HG03442 (cell line): ENCODE results near the gene NUP37.
"Not testable (repeated sequence)": the region's sequence is repeated elsewhere in the genome, so short reads cannot be mapped to it uniquely, and the experiment has no call there.

ENCODE experiments used
- ATAC-seq: cut with Tn5 transposase; IDR thresholded peaks from one replicate; pipeline ENCODE4 v1.9.1; 2021; ENCODE audit warnings: mild to moderate bottlenecking, moderate library complexity; ENCODE audit not compliant: unreplicated experiment

The NUP37 gene

DNA sequence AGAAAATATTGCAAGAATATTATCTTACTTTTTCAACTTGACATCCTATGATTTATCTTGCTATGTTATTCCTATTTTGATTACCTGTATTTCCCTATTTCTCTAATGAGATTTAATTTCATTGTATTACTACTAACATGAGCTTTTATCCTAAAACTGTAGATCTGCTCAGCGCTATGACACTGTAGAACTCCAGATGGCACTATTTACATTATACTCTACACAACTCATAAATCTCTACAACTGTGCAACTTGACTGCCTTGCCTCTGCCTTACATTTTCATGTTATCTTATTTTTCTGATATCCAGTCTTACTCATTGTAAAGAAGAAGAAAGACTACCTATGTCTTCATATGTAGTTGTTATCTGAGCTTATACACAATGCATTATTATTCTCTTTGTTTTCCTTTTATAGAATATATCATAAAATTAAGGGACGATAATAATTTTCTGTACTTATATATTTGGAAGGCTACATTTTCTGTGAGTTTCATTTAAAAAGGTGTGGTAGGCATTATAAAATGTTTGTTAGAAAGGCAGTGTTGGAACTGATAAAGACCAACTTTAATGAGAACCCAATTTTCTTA, 24.1 kb downstream of the NUP37 start:
- ATAC-seq = peak; percentile 57

DNA sequence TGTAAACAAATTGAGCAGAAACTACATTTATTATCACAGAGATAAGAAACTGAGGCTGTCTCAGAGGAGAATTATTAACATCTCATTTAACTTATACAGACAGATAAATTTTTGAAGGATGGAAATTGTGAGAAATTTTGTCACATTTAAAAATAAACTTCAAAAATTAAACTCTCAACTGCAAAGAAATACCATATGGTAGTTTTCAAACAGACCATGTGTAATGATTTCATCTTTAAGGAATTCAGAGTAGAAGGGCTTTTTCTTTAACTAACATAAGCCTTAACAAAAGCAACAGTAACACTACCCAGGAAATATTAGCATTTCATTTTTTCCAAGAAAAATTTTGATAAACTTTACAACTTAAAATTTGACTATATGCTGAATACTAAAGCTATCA, 26.6 kb downstream of the NUP37 start:
- ATAC-seq = no peak

DNA sequence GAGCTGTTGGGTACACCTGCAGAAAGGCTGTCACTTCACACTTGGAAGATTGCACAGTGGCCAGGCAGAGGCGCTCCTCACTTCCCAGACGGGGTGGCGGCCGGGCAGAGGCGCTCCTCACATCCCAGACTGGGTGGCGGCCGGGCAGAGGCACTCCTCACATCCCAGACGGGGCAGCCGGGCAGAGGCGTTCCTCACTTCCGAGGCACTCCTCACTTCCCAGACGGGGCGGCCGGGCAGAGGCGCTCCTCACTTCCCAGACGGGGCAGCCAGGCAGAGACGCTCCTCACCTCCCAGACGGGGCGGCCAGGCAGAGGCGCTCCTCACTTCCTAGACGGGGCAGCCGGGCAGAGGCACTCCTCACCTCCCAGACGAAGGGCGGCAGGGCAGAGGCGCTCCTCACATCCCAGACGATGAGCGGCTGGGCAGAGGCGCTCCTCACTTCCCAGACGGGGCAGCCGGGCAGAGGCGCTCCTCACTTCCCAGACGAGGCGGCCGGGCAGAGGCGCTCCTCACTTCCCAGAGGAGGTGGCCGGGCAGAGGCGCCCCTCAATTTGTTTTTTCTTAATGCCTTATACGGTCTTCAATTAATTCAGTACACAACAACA, 30.6 kb downstream of the NUP37 start:
- ATAC-seq = not testable (repeated sequence)

DNA sequence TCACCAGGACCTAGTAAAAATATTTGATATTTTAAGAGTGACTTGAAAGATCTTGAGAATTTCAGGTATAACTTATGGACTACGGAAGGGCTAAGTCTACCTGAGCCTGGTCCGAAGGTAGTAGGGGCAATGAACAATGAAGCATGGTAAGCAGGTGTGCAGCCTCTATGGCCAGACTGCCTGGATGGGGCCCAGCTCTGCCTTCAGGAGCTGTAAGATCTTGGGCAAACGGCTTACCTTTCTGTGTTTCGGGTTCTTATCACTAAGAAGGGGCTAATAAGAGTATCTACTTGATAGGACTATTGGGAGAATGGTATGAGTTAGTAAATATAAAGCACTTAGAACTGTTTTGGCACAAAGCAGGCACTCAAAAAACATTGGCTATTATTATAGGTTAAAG, 39.1 kb downstream of the NUP37 start:
- no peak for ATAC-seq

DNA sequence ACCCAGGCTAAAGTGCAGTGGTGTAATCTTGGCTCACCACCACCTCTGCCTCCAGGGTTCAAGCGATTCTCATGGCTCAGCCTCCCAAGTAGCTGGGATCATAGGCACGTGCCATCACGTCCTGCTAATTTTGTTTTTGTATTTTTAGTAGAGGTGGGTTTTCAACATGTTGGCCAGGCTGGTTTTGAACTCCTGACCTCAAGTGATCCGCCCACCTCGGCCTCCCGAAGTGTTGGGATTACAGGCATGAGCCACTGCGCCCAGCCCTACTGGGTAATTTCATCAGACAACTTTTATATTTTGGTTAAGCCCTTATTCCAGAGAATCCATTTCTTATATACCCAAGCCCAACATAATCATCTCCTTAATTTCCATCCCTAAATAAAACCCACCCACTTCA, 47.8 kb downstream of the NUP37 start:
- ATAC-seq = not testable (repeated sequence)

DNA sequence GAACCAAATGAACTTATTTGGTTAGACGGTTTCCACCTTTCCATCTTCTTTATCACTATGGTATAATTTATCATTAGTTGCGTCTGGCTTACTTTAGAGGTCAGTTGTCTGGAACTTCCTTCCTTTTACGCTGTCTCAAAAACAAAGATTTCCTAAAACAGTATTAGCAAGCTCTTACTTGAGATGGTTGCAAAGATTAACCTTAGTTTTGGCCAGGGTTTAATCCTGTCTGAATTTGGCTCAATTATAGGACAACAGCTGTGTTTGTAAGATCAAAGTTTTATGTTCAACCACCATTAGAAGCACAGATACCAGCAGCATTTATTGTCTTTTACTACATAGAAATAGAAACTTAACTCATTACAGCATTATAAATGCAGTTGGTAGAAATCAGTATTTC, 50.2 kb downstream of the NUP37 start:
- no peak for ATAC-seq

DNA sequence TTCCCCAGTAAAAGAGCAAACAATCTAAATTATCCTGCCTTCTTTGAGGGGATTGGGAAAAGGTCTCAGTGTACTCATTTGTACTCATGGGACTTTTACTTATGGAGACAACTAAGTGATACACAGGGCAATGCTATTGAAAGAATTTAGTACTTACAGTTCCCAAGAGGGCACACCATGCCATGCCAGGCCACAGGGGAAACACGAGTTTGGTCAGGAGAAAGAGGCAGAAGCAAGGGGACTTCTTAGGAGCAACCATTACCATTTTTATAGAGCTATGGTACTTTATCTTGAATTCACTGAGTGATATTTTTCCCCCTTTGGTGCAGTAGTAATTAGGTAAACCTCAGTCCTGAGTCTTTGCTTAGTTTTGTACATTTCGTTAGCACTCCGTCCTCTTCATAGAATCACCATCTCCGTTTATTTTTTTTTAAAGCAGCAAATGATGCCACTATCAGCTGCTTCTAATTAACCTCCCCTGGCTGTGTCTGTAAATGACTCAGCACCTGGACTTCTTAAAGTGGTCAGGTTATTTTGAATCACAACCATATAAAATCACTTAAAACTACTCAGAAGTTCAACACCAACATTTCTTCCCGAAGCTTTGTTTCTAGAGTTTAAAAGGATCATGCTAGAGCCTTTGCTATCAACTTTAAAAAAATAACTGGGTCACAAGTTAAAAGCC, 52.2 kb downstream of the NUP37 start:
- ATAC-seq = no peak

DNA sequence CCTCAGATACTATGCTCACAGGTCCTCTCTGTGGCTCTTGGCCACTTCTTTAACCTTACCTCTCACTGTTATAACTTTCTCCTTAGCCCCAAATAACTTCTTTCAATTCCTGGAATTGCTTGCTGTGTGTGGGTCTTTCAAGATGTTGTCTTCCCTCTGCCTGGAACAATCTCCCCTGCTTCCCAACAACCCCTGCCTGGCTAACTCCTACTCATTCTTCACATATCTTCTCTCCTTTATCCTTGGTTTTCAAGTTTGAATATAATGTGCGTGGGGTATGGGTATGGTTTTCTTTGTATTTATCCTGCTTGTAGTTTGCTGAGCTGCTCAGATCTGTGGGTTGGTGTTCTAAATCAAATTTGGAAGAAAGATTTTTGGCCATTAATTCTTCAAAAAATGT, 55.4 kb downstream of the NUP37 start:
- no peak for ATAC-seq

DNA sequence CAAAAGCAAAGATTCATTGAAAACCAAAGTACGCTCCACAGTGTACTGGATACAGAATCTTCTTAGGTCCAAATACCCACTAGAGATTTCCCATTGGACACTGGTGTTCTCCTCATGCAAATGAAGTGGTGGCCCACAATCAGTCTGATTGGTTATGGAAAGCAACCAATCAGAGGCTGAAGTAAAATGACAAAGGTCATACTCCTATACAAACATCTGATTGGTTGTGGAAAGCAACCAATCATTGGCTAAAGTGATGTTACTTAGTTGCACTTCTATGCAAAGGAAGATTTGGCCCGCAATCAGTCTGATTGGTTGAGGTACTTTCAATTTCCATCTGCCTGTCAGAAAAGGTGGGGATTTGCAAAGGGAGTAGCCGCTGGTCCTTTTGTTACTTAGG, 56.8 kb downstream of the NUP37 start:
- no peak for ATAC-seq

DNA sequence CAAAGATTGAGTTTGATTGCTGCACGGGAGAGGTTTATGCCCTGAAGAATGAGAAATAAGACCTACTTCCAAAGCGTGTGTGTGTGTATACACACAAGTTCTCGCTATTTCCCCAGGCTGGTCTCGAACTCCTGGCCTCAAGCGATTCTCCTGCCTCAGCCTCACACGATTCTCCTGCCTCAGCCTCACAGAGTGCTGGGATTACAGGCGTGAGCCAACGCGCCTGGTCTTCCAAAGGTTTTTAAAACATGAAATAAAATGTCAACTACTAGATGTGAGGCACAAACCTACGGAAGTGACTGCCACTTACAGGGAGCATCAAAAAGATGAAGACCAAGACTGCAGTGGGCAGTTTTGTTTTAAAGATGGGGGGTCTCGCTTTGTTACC, 57.5 kb downstream of the NUP37 start:
- no peak for ATAC-seq

DNA sequence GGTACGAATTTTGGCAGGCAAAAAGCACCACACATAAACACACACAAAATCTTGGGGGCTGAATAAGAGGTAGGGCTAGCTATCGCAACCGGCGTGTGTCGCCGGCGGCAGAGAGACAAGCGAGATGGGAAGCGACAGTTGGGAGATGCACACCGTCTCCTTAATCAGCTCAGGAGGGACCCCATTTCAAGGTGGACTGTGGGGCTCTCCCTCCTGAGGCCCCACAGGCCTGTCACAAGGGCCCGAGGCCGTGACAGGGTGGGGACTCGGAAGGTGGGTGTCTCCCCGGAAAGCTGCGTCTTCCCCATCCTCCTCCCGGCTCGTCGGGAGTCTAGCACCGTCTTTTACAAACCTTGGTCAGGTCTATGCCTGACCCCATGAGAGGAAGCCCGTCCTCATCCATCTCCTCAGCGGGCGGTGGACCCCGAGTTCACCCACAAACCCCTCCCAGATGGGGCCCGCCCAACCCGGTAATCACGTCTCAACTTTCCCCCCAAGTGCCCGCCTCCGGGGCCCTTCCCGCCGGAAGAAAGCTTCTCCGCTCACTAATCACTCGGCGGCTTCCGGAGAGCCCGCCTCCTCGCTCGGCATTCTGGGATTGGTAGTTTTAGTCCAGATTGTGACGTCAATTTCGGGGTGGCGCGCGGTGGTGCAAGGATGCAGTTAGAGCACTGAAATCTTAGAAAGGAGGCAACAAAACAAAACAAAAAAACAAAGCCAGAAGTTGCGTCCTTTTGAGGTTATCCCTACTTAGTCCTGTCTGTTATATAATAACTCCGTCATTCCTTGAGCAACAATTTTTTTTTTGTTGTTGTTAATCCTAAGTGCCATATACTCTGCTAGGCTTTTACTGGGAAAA, 58.1 kb downstream of the NUP37 start, which contains the start of gene WASHC3:
TSS of gene WASHC3 (minus strand) at position 432 of the 859 bp plus-strand sequence. CDS start at position 403, 29 bp downstream.
- ATAC-seq = peak; percentile 95

DNA sequence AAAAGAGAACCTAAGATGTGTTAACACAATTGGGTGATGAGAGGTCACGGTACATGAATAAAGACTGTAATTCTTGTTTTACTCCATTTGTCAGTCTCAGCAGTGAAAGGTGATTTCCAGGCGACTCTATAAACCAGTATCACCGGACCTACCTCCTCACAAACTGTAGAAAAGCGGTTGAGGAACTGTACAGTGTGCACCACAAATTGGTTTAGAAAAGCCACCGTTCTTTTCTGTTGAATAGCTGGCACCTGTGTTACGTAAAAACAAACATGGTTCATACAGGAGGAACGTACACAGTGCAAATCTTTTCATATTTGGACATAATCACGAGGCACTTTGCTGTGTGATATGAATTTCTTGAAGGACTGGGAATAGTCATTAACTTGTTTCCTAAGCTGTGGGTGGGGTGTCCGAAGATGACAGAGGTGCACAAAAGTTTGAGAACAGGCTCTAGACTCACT, 58.8 kb downstream of the NUP37 start:
- ATAC-seq = no peak

DNA sequence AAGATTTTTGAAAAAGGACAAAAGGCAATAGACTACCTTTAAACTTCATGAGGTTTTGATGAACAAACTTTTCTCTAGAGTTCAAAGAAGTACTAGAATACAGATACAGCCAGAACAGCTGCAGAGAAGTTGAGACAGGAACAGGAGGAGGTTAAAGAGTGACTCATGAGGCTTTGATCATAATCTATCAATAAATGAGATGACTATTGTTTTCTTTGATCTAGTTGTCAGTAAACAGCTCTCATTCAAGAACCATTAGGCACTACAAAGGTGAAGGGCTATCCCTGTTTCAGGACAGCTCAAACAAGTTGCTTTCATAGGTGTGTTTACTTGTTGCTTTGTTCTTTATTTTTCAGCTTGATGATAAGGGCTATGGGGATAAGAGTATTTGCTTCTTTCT, 60.6 kb downstream of the NUP37 start:
- no peak for ATAC-seq

DNA sequence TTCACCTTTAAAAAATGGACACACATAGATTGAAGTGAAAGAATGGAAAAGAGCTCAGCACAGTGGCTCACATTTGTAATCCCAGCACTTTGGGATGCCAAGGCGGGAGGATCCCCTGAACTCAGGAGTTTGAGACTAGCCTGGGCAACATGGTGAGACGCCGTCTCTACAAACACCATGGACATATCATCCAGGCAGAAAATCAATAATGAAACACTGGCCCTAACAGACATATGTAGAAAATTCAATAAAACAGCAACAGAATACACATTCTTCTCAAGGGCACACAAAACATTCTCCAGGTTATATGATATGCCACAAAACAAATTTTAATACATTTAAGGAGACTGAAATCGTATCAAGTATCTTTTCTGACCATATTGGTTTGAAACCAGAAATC, 65.6 kb downstream of the NUP37 start:
- ATAC-seq = no peak

DNA sequence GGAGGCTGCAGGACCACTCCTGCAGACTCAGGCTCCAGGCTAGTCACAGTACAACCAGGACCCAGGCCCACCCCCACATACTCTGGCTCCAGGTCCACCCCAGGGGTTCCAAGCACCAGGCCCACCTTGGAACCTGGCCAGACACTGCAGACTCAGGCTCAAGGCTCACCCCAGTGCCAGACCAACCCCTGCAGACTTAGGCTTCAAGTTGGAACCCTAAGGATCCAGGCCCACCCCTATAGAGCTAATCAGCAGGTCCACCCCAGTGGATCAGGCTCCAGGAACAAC, 66.9 kb downstream of the NUP37 start:
- no peak for ATAC-seq

DNA sequence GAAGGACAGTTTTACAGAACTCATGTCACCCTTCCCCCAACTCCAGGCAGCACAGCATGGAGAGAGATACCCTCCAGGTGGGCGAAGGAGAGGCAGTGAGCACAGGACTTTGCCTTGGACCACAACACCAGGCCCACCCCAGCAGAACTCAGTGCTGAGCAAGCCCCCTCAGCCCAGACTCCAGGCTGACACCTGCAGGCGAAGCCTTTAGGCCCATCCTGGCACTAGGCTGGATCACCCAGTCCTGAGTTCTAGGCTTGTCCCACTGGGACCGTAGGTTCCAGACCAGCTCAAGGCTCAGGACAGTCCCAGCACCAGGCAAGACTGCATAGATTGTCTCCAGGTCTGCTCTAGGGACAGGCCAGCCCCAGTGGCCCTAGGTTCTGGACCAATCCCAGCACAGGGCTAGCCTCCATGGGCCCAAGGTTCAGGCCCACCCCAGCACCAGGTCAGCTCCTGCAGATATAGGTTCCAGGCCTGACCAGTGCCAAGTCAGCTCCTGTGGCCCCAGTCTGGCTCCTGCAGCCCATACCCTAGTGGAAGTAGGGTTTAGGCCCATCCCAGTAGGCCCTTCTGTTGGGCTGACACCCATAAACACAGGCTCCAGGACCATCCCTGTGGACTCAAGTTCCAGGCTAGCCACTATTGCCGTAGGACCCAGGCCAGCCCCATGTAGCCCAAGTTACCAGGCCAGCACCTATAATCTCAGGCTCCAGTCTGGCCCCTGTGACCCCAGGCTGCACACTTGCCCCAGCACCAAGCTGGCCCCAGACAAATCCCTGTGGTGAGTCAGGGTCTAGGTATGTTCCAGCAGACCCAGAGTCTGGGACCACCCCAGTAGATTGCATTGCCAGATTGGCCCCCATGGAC, 67.5 kb downstream of the NUP37 start:
- no peak for ATAC-seq

DNA sequence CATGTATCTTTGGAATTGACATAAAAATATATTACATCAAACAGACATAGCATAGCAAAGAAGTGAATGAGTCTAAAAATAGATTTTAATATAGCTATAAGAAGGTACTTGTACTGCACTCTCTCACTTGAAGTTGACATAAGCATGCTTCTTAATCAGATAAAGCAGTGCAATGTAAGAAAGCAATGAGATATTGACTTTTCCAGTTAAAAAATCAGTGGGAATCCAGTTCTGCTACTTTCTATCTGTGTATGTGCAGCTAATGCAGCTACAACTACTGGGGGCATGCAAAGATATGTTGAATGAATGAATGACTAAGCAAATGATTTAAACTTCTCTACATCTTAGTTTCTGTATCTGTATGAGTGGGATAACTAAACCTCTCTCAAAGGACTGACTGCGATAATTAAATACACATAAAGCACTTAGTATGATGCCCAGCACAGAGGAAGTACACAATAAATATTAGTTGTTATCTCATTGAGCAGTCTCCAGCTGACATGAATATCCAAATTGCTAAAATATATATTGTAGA, 68.4 kb downstream of the NUP37 start:
- ATAC-seq = no peak

DNA sequence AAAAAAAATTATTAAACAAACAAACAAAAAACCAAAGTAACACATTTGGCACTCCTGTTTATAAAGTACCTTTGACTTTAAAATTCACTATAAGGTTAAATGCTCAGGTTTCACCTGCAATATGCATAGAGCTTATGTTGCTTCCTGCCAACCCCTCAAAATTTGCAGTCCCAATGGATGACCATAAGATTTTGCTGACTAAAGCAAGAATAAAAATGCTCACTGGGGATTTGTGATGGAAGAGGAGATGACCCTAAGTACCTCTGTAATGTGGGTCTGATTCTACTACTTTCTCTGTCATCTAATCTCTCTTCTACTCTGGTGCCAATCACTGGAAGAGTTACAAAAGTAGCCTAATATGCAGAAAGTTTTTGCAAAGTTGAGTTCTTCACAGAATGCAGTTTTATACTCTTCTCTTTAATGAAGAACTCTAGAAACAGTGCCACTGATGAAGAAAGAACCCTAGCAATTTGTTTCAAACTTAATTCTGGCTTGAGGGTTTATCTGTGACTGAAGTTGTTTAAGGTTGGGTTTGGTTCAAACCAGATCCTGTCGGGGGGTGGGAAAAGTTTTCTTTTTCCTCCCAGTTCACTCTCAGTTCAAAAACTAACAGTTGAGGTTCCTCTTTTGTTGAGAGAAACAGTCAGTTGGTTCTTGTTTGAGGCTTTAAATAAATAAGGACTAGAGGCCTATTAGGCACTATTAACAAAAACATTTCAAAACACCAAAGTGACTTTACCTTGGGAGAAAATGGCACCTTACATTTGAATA, 69.1 kb downstream of the NUP37 start:
- ATAC-seq = no peak

DNA sequence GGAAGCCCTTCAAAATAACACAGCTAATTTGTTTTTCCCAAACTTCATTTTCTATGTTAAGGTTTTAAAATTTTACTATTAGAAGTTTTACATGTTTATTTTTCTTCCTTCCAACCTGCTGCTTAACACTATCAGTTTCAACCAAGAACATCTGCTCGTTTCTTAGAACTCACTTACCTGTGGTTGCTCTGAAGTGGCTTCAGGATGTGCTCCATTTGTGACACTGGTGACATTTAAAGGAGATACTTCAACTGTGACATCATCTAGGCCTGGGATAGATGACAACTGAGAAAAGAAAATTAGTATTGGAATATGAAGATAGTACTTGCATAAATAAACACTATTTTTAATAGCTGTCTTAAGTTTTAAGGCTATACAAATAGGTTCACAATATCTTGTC, 76.0 kb downstream of the NUP37 start:
- ATAC-seq = peak; percentile 71
